K562 (cell line): ENCODE measurements around the gene TP63. TPM values are rescaled to one million over a fixed set of nuclear protein-coding genes. Genes with fewer than 3 reads are reported as not detected.

Experiments used
- ATAC-seq: fragments of 200-7000 bp; cut with Tn5 transposase; 3 replicates; pipeline ENCODE4 v1.9.1; 2020; ENCODE audit warnings: moderate library complexity
- BruUV-seq: library from RNA; stranded (reverse); fragments of 400-500 nt; replicated peaks from 2 replicates; lab custom pipeline; 2021; lab: Mats Ljungman, UMichigan
- CTCF ChIA-PET: fragments of 300-600 bp; formaldehyde crosslinking; extraction: SDS; loops from one replicate; lab custom pipeline; 2021; ENCODE audit warnings: low intra/inter-chr PET ratio; lab: Yijun Ruan, JAX
- POLR2A ChIA-PET: fragments of 300-600, 350-650 bp; sonication (Branson Sonifier 250); formaldehyde crosslinking; extraction: SDS; loops from one replicate; lab custom pipeline; 2021; ENCODE audit warnings: antibody characterized with exemption, inconsistent platforms; lab: Yijun Ruan, JAX
- DNase-seq, 4 experiments: peaks; one replicate each; pipeline versions ENCODE4 v3.0.0 to v3.0.0-alpha.2; 2011 to 2018; ENCODE audit warnings: low spot score in 3 of 4, mixed read lengths in 3 of 4; ENCODE audit errors: extremely low read depth in 1 of 4
- FAIRE-seq: peaks from 2 replicates; lab custom pipeline; 2011; peaks lifted over from hg19 to GRCh38; lab: Jason Lieb, UNC
- H2AFZ ChIP-seq: 2 replicates; pipeline ENCODE4 v1.6.0; 2011; ENCODE audit warnings: low read depth, low read length, control low read depth, inconsistent platforms
- H3K27ac ChIP-seq: fragments of 200-600 bp; 3 replicates; pipeline ENCODE4 v1.8.0; 2011; ENCODE audit warnings: low read depth, mild to moderate bottlenecking, control low read depth, inconsistent platforms, low read length, moderate library complexity, mixed read lengths; ENCODE audit errors: extremely low read depth
- H3K27me3 ChIP-seq, 2 experiments: fragments of 300-600 bp in 1 of 2; 2 replicates in 1 of 2; 3 replicates in 1 of 2; pipeline versions ENCODE4 v1.6.0 to v1.8.0; 2011; ENCODE audit warnings: inconsistent platforms in 2 of 2, low read length in 2 of 2, mild to moderate bottlenecking in 1 of 2, mixed read lengths in 1 of 2, moderate library complexity in 1 of 2; ENCODE audit not compliant: control insufficient read depth in 2 of 2, insufficient read depth in 2 of 2
- H3K36me3 ChIP-seq: fragments of 300-600 bp; 3 replicates; pipeline ENCODE4 v1.8.0; 2011; ENCODE audit warnings: mild to moderate bottlenecking, low read length, inconsistent platforms; ENCODE audit not compliant: control insufficient read depth, insufficient read depth
- H3K4me1 ChIP-seq, 2 experiments: fragments of 200-600 bp in 1 of 2; replicated peaks in 1 of 2; 2 replicates in 1 of 2; 3 replicates in 1 of 2; pipeline versions ENCODE4 v1.5.1 to v1.8.0; 2011; ENCODE audit warnings: inconsistent platforms in 2 of 2, low read length in 2 of 2, mild to moderate bottlenecking in 1 of 2, mixed read lengths in 1 of 2, moderate library complexity in 1 of 2; ENCODE audit not compliant: control insufficient read depth in 2 of 2, insufficient read depth in 2 of 2
- H3K4me2 ChIP-seq: 2 replicates; pipeline ENCODE4 v1.6.1; 2011; ENCODE audit warnings: low read length, control low read depth, inconsistent platforms, mixed read lengths; ENCODE audit not compliant: insufficient read depth
- H3K4me3 ChIP-seq: fragments of 200-600 bp; sonication (generic), shearing (Covaris generic); 2 replicates; pipeline ENCODE4 v1.5.1; 2016; ENCODE audit warnings: control low read depth, inconsistent platforms
- H3K79me2 ChIP-seq: fragments of 200-600 bp; 3 replicates; pipeline ENCODE4 v1.8.0; 2011; ENCODE audit warnings: low read length, inconsistent platforms; ENCODE audit not compliant: control insufficient read depth, insufficient read depth
- H3K9ac ChIP-seq, 2 experiments: 2 replicates each; pipeline versions ENCODE4 v1.6.0 to v1.6.1; 2011; ENCODE audit warnings: low read depth in 2 of 2, low read length in 2 of 2, control low read depth in 1 of 2, inconsistent platforms in 1 of 2, mild to moderate bottlenecking in 1 of 2, mixed read lengths in 1 of 2; ENCODE audit not compliant: insufficient read depth in 1 of 2
- H3K9me1 ChIP-seq: one replicate; pipeline ENCODE4 v1.6.0; 2011; ENCODE audit warnings: inconsistent platforms, mild to moderate bottlenecking, low read length, moderate library complexity; ENCODE audit not compliant: control insufficient read depth, insufficient read depth
- H3K9me3 ChIP-seq: replicated peaks from 2 replicates; pipeline ENCODE4 v1.5.1; 2011; ENCODE audit warnings: low read depth, low read length, inconsistent platforms; ENCODE audit not compliant: control insufficient read depth, insufficient read depth
- H4K20me1 ChIP-seq: replicated peaks from 2 replicates; pipeline ENCODE4 v1.6.1; 2011; ENCODE audit warnings: low read length, inconsistent platforms, mixed read lengths; ENCODE audit not compliant: control insufficient read depth, insufficient read depth
- CHD4 ChIP-seq: fragments of 200-600 bp; sonication (generic); IDR thresholded peaks from 3 replicates; pipeline ENCODE4 v1.6.1; 2012; ENCODE audit warnings: low read depth, mild to moderate bottlenecking, mixed read lengths, low read length, inconsistent platforms; ENCODE audit not compliant: insufficient read depth, insufficient replicate concordance, poor library complexity, severe bottlenecking
- IRF1 ChIP-seq: sonication (generic); formaldehyde crosslinking; IDR thresholded peaks from 2 replicates; pipeline ENCODE4 v1.8.0; 2022; ENCODE audit warnings: missing genetic modification reagents, mild to moderate bottlenecking, borderline replicate concordance
- RBM34 ChIP-seq: fragments of 200-400 bp; formaldehyde crosslinking; IDR thresholded peaks from 2 replicates; pipeline ENCODE4 v1.6.1; 2018; ENCODE audit warnings: low read length, borderline replicate concordance; ENCODE audit not compliant: insufficient read depth
- ZNF280A ChIP-seq: fragments of 450-650 bp; IDR thresholded peaks from 2 replicates; pipeline ENCODE4 v1.6.1; 2018; ENCODE audit warnings: mild to moderate bottlenecking, low read depth; ENCODE audit not compliant: partially characterized antibody
- WGBS: fragments of 100-300 bp; shearing (Covaris generic); methylation state at CpG from one replicate; pipeline ENCODE4 v1.1.6; 2016; ENCODE audit warnings: low coverage, mixed read lengths; ENCODE audit not compliant: insufficient coverage; ENCODE audit errors: missing lambda C conversion rate; 5-methylcytosine and 5-hydroxymethylcytosine counted together
- in situ Hi-C: fragments of 300-500 bp; cut with MboI; formaldehyde crosslinking; loops from 4 replicates; pipeline ENCODE4 v1.15.0; 2018; ENCODE audit warnings: inconsistent platforms, mixed read lengths
- intact Hi-C: fragments of 100-400 bp; cut with micrococcal nuclease; formaldehyde crosslinking; loops from 2 replicates; pipeline ENCODE4 v1.14.2; 2022
- polyA plus RNA-seq, 8 experiments: library from polyadenylated mRNA; depleted of rRNA in 4 of 8; stranded (reverse) in 5 of 8; unstranded in 3 of 8; fragments of >200 nt; fragmentation: Nextera tagmentation in 2 of 8; fragmentation: Illumina TruSeq in 1 of 8; extraction: Ambion mirVana in 2 of 8; extraction: Trizol in 1 of 8; gene quantifications; 2 replicates each; pipeline versions ENCODE4 v1.2.1 to v1.2.3, GENCODE V29; 2011 to 2014; ENCODE audit warnings: inconsistent platforms in 1 of 8, missing spikeins in 1 of 8
- total RNA-seq, 7 experiments: library from RNA; depleted of rRNA in 6 of 7; stranded (reverse); fragments of >200 nt in 6 of 7; fragmentation: Illumina TruSeq in 2 of 7; extraction: Trizol in 2 of 7; gene quantifications; 2 replicates each; pipeline versions ENCODE4 v1.2.1 to v1.2.3, GENCODE V29; 2011 to 2021; ENCODE audit warnings: low replicate concordance in 1 of 7

Gene TP63
- total and polyA plus RNA-seq, 9 of the 15 experiments (the other 6 are each of a cell fraction or from before 2014, with no cell fraction given) = 0.32 to 1.4 (median 0.50) TPM

GRCh38 chr3:189756582-189757078 lies 125.4 kb downstream of the TP63 start (continued):
- no peak for TF ChIP-seq IRF1 (CRISPR knock-in tag)
- no peak for TF ChIP-seq ZNF280A
- no peak for TF ChIP-seq RBM34

GRCh38 chr3:189758186-189758585 lies 127.0 kb downstream of the TP63 start:
- H3K27me3 ChIP-seq = no peaks in the 10 kb centered on the region
- WGBS = 1% methylated on average over 6 of the region's 6 CpGs
- no peak for ATAC-seq
- no peak overlapping the region for H3K4me2 ChIP-seq
- no TSS peak for BruUV-seq
- ChIA-PET POLR2A (no interaction called here), CTCF (no interaction called here)
- H4K20me1 ChIP-seq = no peaks in the 10 kb centered on the region
- TF ChIP-seq CHD4 = no peak
- in situ Hi-C loops = no loop called here
- no peaks in the 10 kb centered on the region for H3K36me3 ChIP-seq
- H3K4me3 ChIP-seq = no peak overlapping the region
- H3K4me1 ChIP-seq = no peaks in the 10 kb centered on the region
- no peak for FAIRE-seq
- no peaks in the 10 kb centered on the region for H3K9me3 ChIP-seq
- H2AFZ ChIP-seq = no peak overlapping the region
- H3K27ac ChIP-seq = no peak overlapping the region
- no peaks in the 10 kb centered on the region for H3K79me2 ChIP-seq
- no peaks in the 10 kb centered on the region for H3K9me1 ChIP-seq
- intact Hi-C loops = no loop called here
- H3K9ac ChIP-seq = no peak overlapping the region
- no peak for DNase-seq
